PFSK-1 (cell line): Measurements from ENCODE around the gene ZDHHC8.

ENCODE experiments used
- FOXP2 ChIP-seq: optimal IDR thresholded peaks from 2 replicates; pipeline ENCODE3; 2011; ENCODE audit warnings: borderline replicate concordance, control low read depth, inconsistent platforms; ENCODE audit not compliant: insufficient read depth; ENCODE audit errors: extremely low read length, extremely low read depth
- POLR2AphosphoS5 ChIP-seq: IDR thresholded peaks from 2 replicates; pipeline ENCODE4 v1.6.1; 2012; ENCODE audit warnings: low read depth, mild to moderate bottlenecking, control low read depth, low read length, moderate library complexity
- SIN3A ChIP-seq: IDR thresholded peaks from 2 replicates; pipeline ENCODE4 v1.6.1; 2012; ENCODE audit warnings: mild to moderate bottlenecking, low read length, moderate library complexity, borderline replicate concordance; ENCODE audit not compliant: insufficient read depth
- TAF1 ChIP-seq: IDR thresholded peaks from 2 replicates; pipeline ENCODE4 v1.6.1; 2012; ENCODE audit warnings: low read length, control low read depth, borderline replicate concordance; ENCODE audit not compliant: insufficient read depth
- TF ChIP-seq, protein P1 (sequence below), 2 experiments: IDR thresholded peaks; 2 replicates each; pipeline versions ENCODE4 v1.6.1 to v1.8.0; 2011 to 2012; ENCODE audit warnings: low read depth in 2 of 2, low read length in 2 of 2, control low read depth in 1 of 2, inconsistent platforms in 1 of 2, mild to moderate bottlenecking in 1 of 2, moderate library complexity in 1 of 2; ENCODE audit not compliant: insufficient read depth in 1 of 2

ZDHHC8 gene

DNA sequence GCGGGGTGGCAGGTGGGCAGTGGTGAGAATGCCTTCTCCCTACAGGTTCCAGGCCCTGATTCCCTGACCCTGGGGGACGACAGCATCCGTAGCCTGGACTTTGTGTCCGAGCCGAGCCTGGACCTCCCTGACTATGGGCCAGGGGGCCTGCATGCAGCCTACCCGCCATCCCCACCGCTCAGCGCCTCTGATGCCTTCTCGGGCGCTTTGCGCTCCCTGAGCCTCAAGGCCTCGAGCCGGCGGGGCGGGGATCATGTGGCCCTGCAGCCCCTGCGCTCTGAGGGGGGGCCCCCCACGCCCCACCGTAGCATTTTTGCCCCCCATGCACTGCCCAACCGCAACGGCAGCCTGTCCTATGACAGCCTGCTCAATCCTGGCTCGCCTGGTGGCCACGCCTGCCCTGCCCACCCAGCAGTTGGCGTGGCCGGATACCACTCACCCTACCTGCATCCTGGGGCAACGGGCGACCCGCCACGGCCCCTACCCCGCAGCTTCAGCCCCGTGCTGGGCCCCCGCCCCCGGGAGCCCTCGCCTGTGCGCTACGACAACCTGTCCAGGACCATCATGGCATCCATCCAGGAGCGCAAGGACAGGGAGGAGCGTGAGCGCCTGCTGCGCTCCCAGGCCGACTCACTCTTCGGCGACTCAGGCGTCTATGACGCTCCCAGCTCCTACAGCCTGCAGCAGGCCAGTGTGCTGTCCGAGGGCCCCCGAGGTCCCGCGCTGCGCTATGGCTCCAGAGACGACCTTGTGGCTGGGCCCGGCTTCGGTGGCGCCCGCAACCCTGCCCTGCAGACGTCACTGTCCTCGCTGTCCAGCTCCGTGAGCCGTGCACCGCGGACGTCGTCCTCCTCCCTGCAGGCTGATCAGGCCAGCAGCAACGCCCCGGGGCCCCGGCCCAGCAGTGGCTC is 11.4 kb downstream of the ZDHHC8 start:
- TF ChIP-seq POLR2AphosphoS5 (no peak), FOXP2 (no peak), SIN3A (no peak), TAF1 (no peak)
- TF ChIP-seq, protein P1, sequence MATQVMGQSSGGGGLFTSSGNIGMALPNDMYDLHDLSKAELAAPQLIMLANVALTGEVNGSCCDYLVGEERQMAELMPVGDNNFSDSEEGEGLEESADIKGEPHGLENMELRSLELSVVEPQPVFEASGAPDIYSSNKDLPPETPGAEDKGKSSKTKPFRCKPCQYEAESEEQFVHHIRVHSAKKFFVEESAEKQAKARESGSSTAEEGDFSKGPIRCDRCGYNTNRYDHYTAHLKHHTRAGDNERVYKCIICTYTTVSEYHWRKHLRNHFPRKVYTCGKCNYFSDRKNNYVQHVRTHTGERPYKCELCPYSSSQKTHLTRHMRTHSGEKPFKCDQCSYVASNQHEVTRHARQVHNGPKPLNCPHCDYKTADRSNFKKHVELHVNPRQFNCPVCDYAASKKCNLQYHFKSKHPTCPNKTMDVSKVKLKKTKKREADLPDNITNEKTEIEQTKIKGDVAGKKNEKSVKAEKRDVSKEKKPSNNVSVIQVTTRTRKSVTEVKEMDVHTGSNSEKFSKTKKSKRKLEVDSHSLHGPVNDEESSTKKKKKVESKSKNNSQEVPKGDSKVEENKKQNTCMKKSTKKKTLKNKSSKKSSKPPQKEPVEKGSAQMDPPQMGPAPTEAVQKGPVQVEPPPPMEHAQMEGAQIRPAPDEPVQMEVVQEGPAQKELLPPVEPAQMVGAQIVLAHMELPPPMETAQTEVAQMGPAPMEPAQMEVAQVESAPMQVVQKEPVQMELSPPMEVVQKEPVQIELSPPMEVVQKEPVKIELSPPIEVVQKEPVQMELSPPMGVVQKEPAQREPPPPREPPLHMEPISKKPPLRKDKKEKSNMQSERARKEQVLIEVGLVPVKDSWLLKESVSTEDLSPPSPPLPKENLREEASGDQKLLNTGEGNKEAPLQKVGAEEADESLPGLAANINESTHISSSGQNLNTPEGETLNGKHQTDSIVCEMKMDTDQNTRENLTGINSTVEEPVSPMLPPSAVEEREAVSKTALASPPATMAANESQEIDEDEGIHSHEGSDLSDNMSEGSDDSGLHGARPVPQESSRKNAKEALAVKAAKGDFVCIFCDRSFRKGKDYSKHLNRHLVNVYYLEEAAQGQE (IDR thresholded peaks at IDR 0.05; ENCODE audit: insufficient read depth in 1 of 2, low read depth in 2 of 2, low read length in 2 of 2), result no peak

DNA sequence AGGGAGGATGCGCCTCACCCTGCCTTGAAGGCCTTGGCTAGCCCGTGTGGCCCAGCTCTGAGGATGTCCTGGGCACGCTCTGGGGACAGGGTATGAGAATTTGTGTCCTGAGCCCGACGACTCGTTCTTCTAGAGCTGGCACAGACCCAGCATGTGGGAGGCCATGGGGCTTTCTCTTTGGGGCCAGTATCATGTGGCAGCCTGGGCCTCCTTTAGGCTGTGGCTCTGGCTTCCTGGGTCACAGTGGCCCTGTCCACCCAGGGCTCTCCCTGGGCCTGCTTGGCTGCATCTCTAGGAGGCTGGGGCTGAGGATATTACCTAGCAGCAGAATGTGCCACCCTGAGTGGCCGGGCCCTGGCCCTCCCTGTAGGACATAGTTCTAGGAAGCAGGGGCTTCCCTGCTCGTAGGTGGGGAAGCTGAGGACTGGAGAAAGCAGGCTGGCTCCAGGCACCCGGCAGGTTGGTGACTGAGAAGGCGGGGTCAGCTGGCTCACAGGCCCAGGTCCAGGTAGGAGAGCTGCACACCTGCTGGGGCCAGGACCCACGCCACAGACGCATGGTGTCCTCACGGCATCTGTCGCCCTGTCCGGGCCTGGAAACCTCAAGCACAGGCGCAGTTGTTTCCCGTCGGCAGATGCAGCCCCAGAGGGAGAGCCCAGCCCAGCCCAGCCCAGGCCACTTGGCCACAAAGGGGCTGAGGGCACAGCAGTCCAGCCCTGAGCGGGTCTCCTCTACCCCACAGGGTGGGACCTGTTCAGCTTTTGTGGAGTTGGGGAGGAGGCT is 12.5 kb downstream of the ZDHHC8 start:
- TF ChIP-seq, protein P1 (IDR thresholded peaks at IDR 0.05; ENCODE audit: insufficient read depth in 1 of 2, low read depth in 2 of 2, low read length in 2 of 2), result no peak
- TF ChIP-seq TAF1 (no peak), FOXP2 (no peak), POLR2AphosphoS5 (no peak), SIN3A (no peak)

DNA sequence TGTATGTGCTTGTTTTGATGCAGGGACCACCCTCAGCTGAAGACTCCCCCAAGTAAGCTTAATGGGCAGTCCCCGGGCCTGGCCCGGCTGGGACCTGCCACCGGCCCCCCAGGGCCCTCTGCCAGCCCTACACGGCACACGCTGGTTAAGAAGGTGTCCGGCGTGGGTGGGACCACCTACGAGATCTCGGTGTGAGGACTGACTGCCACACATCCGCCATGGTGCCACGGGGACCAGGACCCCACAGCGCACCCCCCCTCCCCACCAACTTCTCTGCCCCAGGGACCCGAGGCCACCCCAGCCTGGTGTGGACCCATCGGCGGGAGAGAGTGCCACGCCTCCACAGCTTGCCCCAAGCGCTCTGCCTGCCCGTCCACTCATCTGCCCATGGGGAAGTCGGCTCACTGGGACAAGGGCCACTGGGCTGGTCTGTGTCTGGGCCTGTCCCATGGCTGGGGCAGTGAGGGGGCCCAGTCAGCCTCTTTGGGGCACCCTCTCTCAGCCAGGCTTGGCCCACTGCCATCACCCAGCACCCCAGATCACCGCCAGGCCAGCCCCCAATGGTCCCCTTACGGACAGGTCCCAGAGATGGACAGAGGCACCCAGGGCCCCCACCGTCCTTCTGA is 13.7 kb downstream of the ZDHHC8 start:
- TF ChIP-seq, protein P1 (IDR thresholded peaks at IDR 0.05; ENCODE audit: insufficient read depth in 1 of 2, low read depth in 2 of 2, low read length in 2 of 2), result no peak
- TF ChIP-seq SIN3A (no peak), TAF1 (no peak), POLR2AphosphoS5 (no peak)

DNA sequence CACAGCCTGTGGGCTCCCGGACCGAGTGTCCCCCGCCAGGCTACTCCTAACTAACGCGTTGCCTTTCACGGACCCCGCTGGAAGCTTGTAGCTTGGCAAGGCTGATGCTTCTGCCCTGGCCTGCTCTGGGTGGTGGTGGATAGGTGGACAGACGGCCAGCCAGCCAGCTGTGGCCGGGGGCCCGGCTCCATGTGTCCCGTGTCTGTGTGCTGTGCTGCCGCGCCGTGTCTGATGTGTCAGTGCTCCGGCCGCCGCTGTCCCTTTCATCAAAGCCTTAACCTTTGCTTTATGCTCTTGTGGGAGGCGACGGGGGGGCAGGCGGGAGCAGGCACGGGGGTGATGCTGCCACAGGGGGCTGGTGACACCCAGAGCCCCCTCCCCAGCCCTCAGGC is 14.2 kb downstream of the ZDHHC8 start:
- TF ChIP-seq, protein P1 (IDR thresholded peaks at IDR 0.05; ENCODE audit: insufficient read depth in 1 of 2, low read depth in 2 of 2, low read length in 2 of 2), result no peak
- TF ChIP-seq SIN3A, result no peak
- no peak for TF ChIP-seq TAF1
- no peak for TF ChIP-seq POLR2AphosphoS5
- no peak for TF ChIP-seq FOXP2
